Epithelial cell of esophagus (primary cell): Measurements from ENCODE around the gene OGFOD2.

Experiments used
- DNase-seq: peaks from one replicate; pipeline ENCODE4 v3.0.0; 2010; ENCODE audit warnings: low read depth
- H3K4me3 ChIP-seq: 2 replicates; pipeline ENCODE4 v1.5.1; 2011; ENCODE audit warnings: mild to moderate bottlenecking, low read length, control low read depth
- CTCF ChIP-seq: IDR thresholded peaks from 2 replicates; pipeline ENCODE4 v1.5.1; 2011; ENCODE audit warnings: low read depth, mild to moderate bottlenecking, low read length, control low read depth, inconsistent platforms; ENCODE audit not compliant: insufficient read depth; ENCODE audit errors: missing control alignments

The OGFOD2 gene

GRCh38 chr12:122989874-122990419 lies 14.9 kb downstream of the OGFOD2 start:
- no peak for DNase-seq
- peak; percentile 2 for TF ChIP-seq CTCF
- H3K4me3 ChIP-seq, result no peak overlapping the region

- no peak for TF ChIP-seq CTCF
- H3K4me3 ChIP-seq, result no peak overlapping the region
- DNase-seq, result no peak
These were observed 15.5 kb downstream of the OGFOD2 start for GRCh38 chr12:122990561-122990960.

- no peak overlapping the region for H3K4me3 ChIP-seq
- DNase-seq, result no peak
- no peak for TF ChIP-seq CTCF
These were observed 16.0 kb downstream of the OGFOD2 start for GRCh38 chr12:122990961-122991622.

- no peak overlapping the region for H3K4me3 ChIP-seq
- no peak for DNase-seq
- no peak for TF ChIP-seq CTCF
These were observed 16.7 kb downstream of the OGFOD2 start for GRCh38 chr12:122991623-122992275.

- H3K4me3 ChIP-seq, result no peak overlapping the region
- TF ChIP-seq CTCF, result no peak
- DNase-seq, result no peak
These were observed 17.3 kb downstream of the OGFOD2 start for GRCh38 chr12:122992386-122992785.

GRCh38 chr12:122994140-122994675 lies 19.2 kb downstream of the OGFOD2 start:
- DNase-seq, result no peak
- H3K4me3 ChIP-seq, result no peak overlapping the region
- TF ChIP-seq CTCF, result no peak
